Esophagus (tissue), 2 donors: ENCODE measurements around the gene COL4A1. TPM values are rescaled to one million over a fixed set of nuclear protein-coding genes. Genes with fewer than 3 reads are reported as not detected.

ENCODE experiments used
- H3K27ac ChIP-seq, 2 donors: one replicate each; pipeline ENCODE4 v1.5.1; 2013; ENCODE audit warnings: low read depth in 2 of 2, mild to moderate bottlenecking in 2 of 2, inconsistent platforms in 1 of 2, low read length in 1 of 2, moderate library complexity in 1 of 2
- H3K27me3 ChIP-seq, 2 donors: one replicate each; pipeline ENCODE4 v1.6.1; 2013; ENCODE audit warnings: low read length in 2 of 2, control low read depth in 1 of 2, mild to moderate bottlenecking in 1 of 2; ENCODE audit not compliant: insufficient read depth in 2 of 2, control insufficient read depth in 1 of 2
- H3K36me3 ChIP-seq, 2 donors: one replicate each; pipeline ENCODE4 v1.6.1; 2013; ENCODE audit warnings: low read length in 1 of 2; ENCODE audit not compliant: control insufficient read depth in 2 of 2, insufficient read depth in 2 of 2
- H3K4me1 ChIP-seq, 2 donors: one replicate each; pipeline ENCODE4 v1.6.1; 2013; ENCODE audit warnings: low read length in 1 of 2; ENCODE audit not compliant: control insufficient read depth in 2 of 2, insufficient read depth in 2 of 2
- H3K4me3 ChIP-seq, 2 donors: one replicate each; pipeline ENCODE4 v1.5.1; 2013; ENCODE audit warnings: low read length in 2 of 2, mild to moderate bottlenecking in 2 of 2, low read depth in 1 of 2, moderate library complexity in 1 of 2
- H3K9me3 ChIP-seq, 2 donors: one replicate each; pipeline ENCODE4 v1.6.1; 2013; ENCODE audit warnings: mild to moderate bottlenecking in 2 of 2, low read depth in 1 of 2, low read length in 1 of 2, moderate library complexity in 1 of 2; ENCODE audit not compliant: control insufficient read depth in 2 of 2, insufficient read depth in 1 of 2
- WGBS, 2 donors: extraction: QIAGEN DNeasy Blood & Tissue Kit; methylation state at CpG; one replicate each; pipeline ENCODE4 v1.1.7; 2013; 5-methylcytosine and 5-hydroxymethylcytosine counted together
- polyA plus RNA-seq, 2 donors: library from polyadenylated mRNA; stranded (reverse); fragments of 200-250 nt; gene quantifications; one replicate each; pipeline ENCODE4 v1.2.3, GENCODE V29; 2013
- donor health status: healthy with polysubstance abuse.
- donor health status: Bipolar disorder and iron deficiency.

The COL4A1 gene
- polyA plus RNA-seq, 2 donors = 10.4 to 23.7 TPM

DNA sequence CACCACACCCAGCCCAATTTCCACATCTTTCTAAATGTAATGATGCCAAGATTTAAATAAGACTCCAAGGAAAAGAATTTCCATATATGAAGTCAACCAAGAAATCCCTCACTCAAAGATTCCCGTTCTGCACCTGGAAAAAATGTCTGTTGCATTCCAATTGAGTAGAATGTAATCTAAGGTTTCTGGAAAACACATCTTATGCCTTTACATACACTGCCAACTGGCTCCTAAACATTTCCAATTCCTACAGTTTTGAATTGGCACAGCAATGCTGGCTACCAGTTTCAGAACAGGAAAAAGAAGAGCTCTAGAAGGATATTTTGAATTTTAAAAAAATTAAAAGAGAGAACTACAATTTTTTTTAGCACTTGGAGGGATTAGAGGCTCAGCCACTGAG, 43.1 kb upstream of the COL4A1 start:
- WGBS, 2 donors = 67 to 74% methylated on average over 1 of the region's 1 CpG

GRCh38 chr13:110349239-110349638, 42.3 kb upstream of the COL4A1 start:
- H3K27ac ChIP-seq = no peak overlapping the region

More for the DNA sequence above, 43.1 kb upstream of the COL4A1 start:
- Histone ChIP-seq H3K27ac (no peak overlapping the region), H3K4me3 (no peak overlapping the region), H3K27me3 (no peaks in the 10 kb centered on the region), H3K36me3 (no peaks in the 10 kb centered on the region), H3K4me1 (peaks cover 7 to 16% of the 10 kb centered on the region in 2 donors), H3K9me3 (peaks cover 0 to 2% of the 10 kb centered on the region in 2 donors)

DNA sequence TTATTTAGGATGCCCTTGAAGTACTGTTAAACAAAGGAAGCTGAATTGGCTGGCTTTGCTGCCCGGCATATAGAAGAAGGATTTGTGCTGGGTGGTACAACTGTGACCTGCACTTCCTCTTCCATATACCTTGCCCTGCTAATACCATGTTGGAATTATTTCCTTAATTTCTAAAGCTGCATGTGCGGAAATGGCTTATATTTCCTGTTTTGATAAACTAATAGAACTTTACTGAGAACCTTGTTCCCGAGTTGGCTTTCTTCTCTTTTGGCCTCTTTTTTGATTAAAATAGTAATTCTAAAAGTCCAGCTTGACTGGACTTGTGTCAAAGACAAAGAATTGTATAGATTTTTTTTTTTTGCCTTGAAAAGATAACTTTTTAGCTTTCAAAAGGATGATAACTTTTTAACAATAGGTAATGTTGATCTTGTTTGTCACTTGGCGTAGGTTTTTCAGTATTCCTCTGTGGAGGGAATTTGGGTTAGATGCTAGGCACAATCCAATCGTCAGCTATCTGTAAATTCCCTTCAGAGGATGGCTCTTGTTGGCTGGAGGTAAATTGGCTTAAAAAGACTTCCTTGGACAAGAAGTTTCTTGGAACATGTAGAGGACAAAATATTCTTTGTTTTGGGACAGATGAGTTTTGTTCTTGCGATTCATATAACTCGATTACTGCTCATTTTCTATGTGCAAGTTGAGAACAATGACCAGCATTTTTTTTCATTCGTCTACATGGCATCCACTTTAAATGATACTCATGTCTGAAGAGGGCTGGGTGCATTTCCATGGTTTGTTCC, 41.5 kb upstream of the COL4A1 start:
- Histone ChIP-seq H3K9me3 (peaks cover 0 to 2% of the 10 kb centered on the region in 2 donors), H3K27ac (peak overlapping the region; percentile 36 to 86), H3K4me3 (no peak overlapping the region), H3K27me3 (no peaks in the 10 kb centered on the region), H3K4me1 (peaks cover 7 to 16% of the 10 kb centered on the region in 2 donors), H3K36me3 (no peaks in the 10 kb centered on the region)
- 68 to 69% methylated on average over 8 of the region's 8 CpGs for WGBS, 2 donors

More at GRCh38 chr13:110349239-110349638, 42.3 kb upstream of the COL4A1 start:
- Histone ChIP-seq H3K36me3 (no peaks in the 10 kb centered on the region), H3K4me1 (peaks cover 7 to 16% of the 10 kb centered on the region in 2 donors), H3K4me3 (no peak overlapping the region), H3K9me3 (peaks cover 0 to 2% of the 10 kb centered on the region in 2 donors), H3K27me3 (no peaks in the 10 kb centered on the region)
- WGBS, 2 donors = 84 to 85% methylated on average over 5 of the region's 5 CpGs

DNA sequence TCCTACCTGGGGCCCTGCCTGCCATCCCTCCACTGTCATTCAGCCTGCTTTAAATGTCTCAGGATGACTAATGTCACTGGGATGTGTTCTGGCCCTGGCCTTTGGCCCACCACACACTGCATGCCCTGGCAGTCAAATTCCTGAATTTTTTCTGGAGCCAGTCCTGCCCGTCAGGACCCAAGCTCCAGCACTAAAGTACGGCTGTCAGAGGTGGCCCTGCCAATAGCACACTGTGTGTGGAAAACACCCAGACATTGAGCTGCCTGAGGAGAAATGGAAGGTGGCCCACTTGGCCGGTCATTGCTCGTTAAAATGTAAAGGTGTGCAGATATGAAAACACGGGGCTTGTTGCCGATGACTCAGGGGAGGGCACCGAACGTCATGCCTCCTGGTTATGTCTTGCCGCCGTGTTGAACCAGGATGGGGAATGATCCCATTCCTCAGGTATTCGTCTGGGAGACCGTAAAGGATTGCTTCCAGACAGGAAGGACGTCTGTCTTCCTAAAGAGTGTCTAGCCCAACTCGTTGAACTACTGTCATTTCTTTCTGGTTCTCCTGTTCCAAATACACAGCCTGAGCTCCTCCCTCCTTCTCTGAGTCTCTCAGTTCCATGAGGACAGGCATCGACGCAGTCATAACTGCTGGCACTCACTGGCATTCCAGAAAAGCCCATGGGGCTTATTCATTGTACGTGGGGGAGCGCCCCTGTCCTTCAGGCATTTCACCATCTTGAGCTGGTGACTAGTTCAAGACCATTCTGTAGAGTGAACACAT, 40.8 kb upstream of the COL4A1 start:
- peaks cover 12 to 24% of the 10 kb centered on the region in 2 donors for H3K4me1 ChIP-seq
- 32 to 46% methylated on average over 18 of the region's 18 CpGs for WGBS, 2 donors

DNA sequence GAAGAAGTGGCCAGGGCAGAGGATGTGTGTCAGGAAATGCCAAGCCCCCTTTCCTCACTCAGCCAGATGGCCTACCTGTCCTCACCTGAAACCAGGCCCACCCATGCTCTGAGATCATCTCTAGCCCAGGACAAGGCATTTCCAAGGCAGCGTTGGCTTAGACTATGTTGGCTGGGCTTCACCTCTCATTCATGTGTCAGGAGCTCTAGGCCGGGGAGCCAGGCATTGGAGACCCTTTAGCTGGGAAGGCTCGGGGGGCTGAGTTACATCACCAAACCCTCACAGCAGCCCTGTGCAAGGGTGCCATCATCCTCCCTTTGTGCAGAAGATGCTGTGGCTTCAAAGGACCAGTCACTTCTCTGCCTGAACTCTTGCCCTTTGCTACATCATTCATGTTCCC, 40.1 kb upstream of the COL4A1 start:
- Histone ChIP-seq H3K27ac (peak overlapping the region; percentile 36 to 86), H3K4me3 (no peak overlapping the region), H3K4me1 (peaks cover 12 to 24% of the 10 kb centered on the region in 2 donors), H3K9me3 (peaks cover 0 to 2% of the 10 kb centered on the region in 2 donors), H3K36me3 (no peaks in the 10 kb centered on the region), H3K27me3 (no peaks in the 10 kb centered on the region)
- 51 to 58% methylated on average over 3 of the region's 3 CpGs for WGBS, 2 donors

More for the DNA sequence above, 40.8 kb upstream of the COL4A1 start:
- H3K9me3 ChIP-seq = peaks cover 0 to 2% of the 10 kb centered on the region in 2 donors
- no peak overlapping the region for H3K4me3 ChIP-seq
- no peaks in the 10 kb centered on the region for H3K27me3 ChIP-seq
- no peaks in the 10 kb centered on the region for H3K36me3 ChIP-seq
- H3K27ac ChIP-seq = peak overlapping the region; percentile 36 to 86

DNA sequence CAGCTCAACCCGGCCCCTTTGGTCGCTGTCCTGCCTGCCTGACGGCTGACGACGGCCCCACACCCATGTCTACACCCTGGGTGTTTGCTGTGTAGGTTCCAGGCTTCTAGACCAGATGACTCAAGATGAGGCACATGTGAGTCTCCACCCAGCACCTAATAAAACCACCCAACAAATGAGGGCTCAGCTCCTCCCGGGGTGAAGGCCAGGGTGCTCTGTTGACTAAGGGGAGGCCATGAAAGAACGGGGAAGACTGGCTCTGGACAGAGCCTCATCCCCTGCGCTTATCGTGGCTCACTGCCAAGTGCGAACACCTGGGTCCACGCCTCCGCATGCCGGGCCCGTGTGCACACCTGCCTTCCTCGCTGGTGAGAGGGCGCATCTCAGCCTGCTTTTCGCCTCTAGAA, 39.7 kb upstream of the COL4A1 start:
- Histone ChIP-seq H3K27ac (peak overlapping the region; percentile 36 to 86), H3K4me3 (no peak overlapping the region)
- WGBS, 2 donors = 53 to 72% methylated on average over 17 of the region's 17 CpGs

DNA sequence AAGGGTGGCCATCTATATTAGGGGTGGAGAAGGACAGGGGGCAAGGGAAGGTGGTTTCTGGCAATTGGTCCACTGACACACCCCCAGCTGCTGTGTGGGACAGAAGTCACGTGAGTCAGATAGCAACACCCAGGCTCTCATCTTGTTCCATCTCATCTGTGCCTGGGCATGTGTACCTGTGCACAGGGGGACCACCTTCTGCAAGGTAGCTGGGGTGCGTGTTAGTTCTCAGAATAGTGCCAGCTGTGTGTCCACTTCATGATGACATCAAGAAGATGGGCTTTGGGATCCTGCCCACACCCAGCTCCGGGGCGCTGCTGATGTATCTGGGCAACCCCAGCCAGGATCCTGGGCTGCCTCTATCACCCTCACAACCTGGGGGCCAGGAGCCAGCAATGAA, 38.7 kb upstream of the COL4A1 start:
- WGBS, 2 donors = 82 to 86% methylated on average over 4 of the region's 4 CpGs
- peaks cover 0 to 2% of the 10 kb centered on the region in 2 donors for H3K9me3 ChIP-seq
- H3K27me3 ChIP-seq = no peaks in the 10 kb centered on the region
- H3K4me3 ChIP-seq = no peak overlapping the region
- no peak overlapping the region for H3K27ac ChIP-seq
- H3K36me3 ChIP-seq = no peaks in the 10 kb centered on the region
- H3K4me1 ChIP-seq = peaks cover 12 to 24% of the 10 kb centered on the region in 2 donors

More for the DNA sequence above, 39.7 kb upstream of the COL4A1 start:
- peaks cover 0 to 2% of the 10 kb centered on the region in 2 donors for H3K9me3 ChIP-seq
- no peaks in the 10 kb centered on the region for H3K27me3 ChIP-seq
- no peaks in the 10 kb centered on the region for H3K36me3 ChIP-seq
- peaks cover 12 to 24% of the 10 kb centered on the region in 2 donors for H3K4me1 ChIP-seq

GRCh38 chr13:110345266-110345665, 38.3 kb upstream of the COL4A1 start:
- Histone ChIP-seq H3K27ac (peak overlapping the region in 1 of 2 donors; percentile 3), H3K27me3 (no peaks in the 10 kb centered on the region), H3K4me3 (no peak overlapping the region), H3K4me1 (peaks cover 12 to 24% of the 10 kb centered on the region in 2 donors), H3K36me3 (no peaks in the 10 kb centered on the region), H3K9me3 (peaks cover 0 to 2% of the 10 kb centered on the region in 2 donors)
- WGBS, 2 donors = 90 to 92% methylated on average over 7 of the region's 7 CpGs

DNA sequence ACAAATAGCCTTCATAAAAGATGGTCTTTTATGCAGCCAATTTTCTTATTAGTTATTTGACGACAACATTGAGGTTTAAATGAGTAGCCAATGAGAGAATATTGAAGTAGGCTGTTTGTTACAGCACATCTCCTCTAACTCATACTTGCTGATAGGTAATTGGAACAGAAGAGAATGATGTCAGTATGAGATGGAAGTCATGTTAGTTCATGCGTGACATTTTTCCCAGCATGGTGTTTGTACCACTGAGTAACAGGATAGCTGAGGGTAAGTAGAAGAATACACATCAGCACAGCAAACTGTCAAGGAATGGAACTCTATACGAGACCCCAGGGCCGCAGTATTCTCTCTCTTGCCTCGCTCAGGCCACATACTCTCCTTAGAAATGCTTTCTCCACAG, 37.4 kb upstream of the COL4A1 start:
- WGBS, 2 donors = 85 to 86% methylated on average over 5 of the region's 5 CpGs
- Histone ChIP-seq H3K4me1 (peaks cover 12 to 24% of the 10 kb centered on the region in 2 donors), H3K4me3 (no peak overlapping the region), H3K27ac (no peak overlapping the region), H3K27me3 (no peaks in the 10 kb centered on the region), H3K36me3 (no peaks in the 10 kb centered on the region), H3K9me3 (peaks cover 0 to 2% of the 10 kb centered on the region in 2 donors)
